Endothelial cell of umbilical vein (primary cell): Measurements from ENCODE around the gene RMC1. TPM values are rescaled to one million over a fixed set of nuclear protein-coding genes. Genes with fewer than 3 reads are reported as not detected.
A peak's percentile ranks its signal among the peaks of the same experiment; 100 is the strongest.

ENCODE experiments used
- BruUV-seq: library from RNA; stranded (reverse); fragments of 400-500 nt; replicated peaks from 2 replicates; lab custom pipeline; 2021; lab: Mats Ljungman, UMichigan
- CTCF ChIA-PET: fragments of 300-600, 350-600 bp; sonication (Branson Sonifier 250); formaldehyde crosslinking; loops from one replicate; lab custom pipeline; 2021; ENCODE audit warnings: antibody characterized with exemption, inconsistent platforms; lab: Charles Lee
- POLR2A ChIA-PET: fragments of 300-600, 350-600 bp; sonication (Branson Sonifier 250); formaldehyde crosslinking; loops from one replicate; lab custom pipeline; 2021; ENCODE audit warnings: antibody characterized with exemption, inconsistent platforms; lab: Charles Lee
- DNase-seq: peaks from one replicate; pipeline ENCODE4 v3.0.0-alpha.2; 2011; ENCODE audit warnings: low read depth, low spot score
- FAIRE-seq: peaks from 2 replicates; lab custom pipeline; 2011; peaks lifted over from hg19 to GRCh38; lab: Jason Lieb, UNC
- H2AFZ ChIP-seq: 2 replicates; pipeline ENCODE4 v1.6.0; 2012; ENCODE audit warnings: low read depth, low read length, control low read depth, inconsistent platforms
- H3K27ac ChIP-seq: 2 replicates; pipeline ENCODE4 v1.5.1; 2011; ENCODE audit warnings: low read depth, mild to moderate bottlenecking, control low read depth, low read length, moderate library complexity; ENCODE audit not compliant: insufficient read depth
- H3K27me3 ChIP-seq, 2 experiments: 2 replicates each; pipeline versions ENCODE4 v1.6.0 to v1.6.1; 2011; ENCODE audit warnings: low read length in 2 of 2, mixed read lengths in 1 of 2; ENCODE audit not compliant: control insufficient read depth in 2 of 2, insufficient read depth in 2 of 2
- H3K36me3 ChIP-seq, 2 experiments: 2 replicates in 1 of 2; 3 replicates in 1 of 2; pipeline ENCODE4 v1.5.1; 2011; ENCODE audit warnings: low read length in 2 of 2, mild to moderate bottlenecking in 1 of 2, moderate library complexity in 1 of 2; ENCODE audit not compliant: control insufficient read depth in 2 of 2, insufficient read depth in 2 of 2; ENCODE audit errors: extremely low read depth in 1 of 2
- H3K4me1 ChIP-seq: 3 replicates; pipeline ENCODE4 v1.5.1; 2011; ENCODE audit warnings: mild to moderate bottlenecking, low read length; ENCODE audit not compliant: control insufficient read depth, insufficient read depth; ENCODE audit errors: extremely low read depth
- H3K4me2 ChIP-seq: 2 replicates; pipeline ENCODE4 v1.6.1; 2011; ENCODE audit warnings: low read length, control low read depth, mixed read lengths; ENCODE audit not compliant: insufficient read depth
- H3K4me3 ChIP-seq, 3 experiments: fragments of 200-600 bp in 1 of 3; sonication (generic), shearing (Covaris generic) in 1 of 3; replicated peaks in 1 of 3; 2 replicates each; pipeline ENCODE4 v1.5.1; 2011 to 2016; ENCODE audit warnings: control low read depth in 3 of 3, low read length in 3 of 3, mild to moderate bottlenecking in 2 of 3, inconsistent platforms in 1 of 3, low read depth in 1 of 3, moderate library complexity in 1 of 3; ENCODE audit not compliant: insufficient read depth in 1 of 3
- H3K79me2 ChIP-seq: 2 replicates; pipeline ENCODE4 v1.6.0; 2012; ENCODE audit warnings: low read length, inconsistent platforms; ENCODE audit not compliant: control insufficient read depth, insufficient read depth
- H3K9ac ChIP-seq: replicated peaks from 2 replicates; pipeline ENCODE3; 2011; ENCODE audit warnings: low read length, control low read depth; ENCODE audit not compliant: insufficient read depth; ENCODE audit errors: extremely low read depth
- H3K9me1 ChIP-seq: replicated peaks from 3 replicates; pipeline ENCODE4 v1.6.0; 2011; ENCODE audit warnings: mild to moderate bottlenecking, low read length; ENCODE audit not compliant: control insufficient read depth, insufficient read depth; ENCODE audit errors: extremely low read depth
- H3K9me3 ChIP-seq: replicated peaks from 2 replicates; pipeline ENCODE4 v1.5.1; 2012; ENCODE audit warnings: low read length, inconsistent platforms; ENCODE audit not compliant: control insufficient read depth, insufficient read depth
- H4K20me1 ChIP-seq: replicated peaks from 2 replicates; pipeline ENCODE3; 2011; ENCODE audit warnings: mild to moderate bottlenecking, low read length; ENCODE audit not compliant: control insufficient read depth, insufficient read depth; ENCODE audit errors: extremely low read depth
- EZH2 ChIP-seq: IDR thresholded peaks from 2 replicates; pipeline ENCODE4 v1.6.1; 2012; ENCODE audit warnings: borderline replicate concordance, low read depth, mild to moderate bottlenecking, moderate library complexity, low read length, inconsistent platforms; ENCODE audit not compliant: severe bottlenecking
- FOS ChIP-seq: IDR thresholded peaks from 2 replicates; pipeline ENCODE4 v1.6.1; 2011; ENCODE audit warnings: mild to moderate bottlenecking, low read length, moderate library complexity, borderline replicate concordance; ENCODE audit not compliant: insufficient read depth
- JUN ChIP-seq: IDR thresholded peaks from 2 replicates; pipeline ENCODE4 v1.6.1; 2011; ENCODE audit warnings: borderline replicate concordance, low read depth; ENCODE audit not compliant: insufficient read length, insufficient read depth
- MAX ChIP-seq: IDR thresholded peaks from 2 replicates; pipeline ENCODE4 v1.6.1; 2011; ENCODE audit not compliant: insufficient read depth, insufficient read length
- MYC ChIP-seq: IDR thresholded peaks from one replicate; pipeline ENCODE4 v1.6.1; 2011; ENCODE audit warnings: mild to moderate bottlenecking, low read depth, low read length
- POLR2A ChIP-seq: IDR thresholded peaks from 2 replicates; pipeline ENCODE4 v1.6.1; 2012; ENCODE audit warnings: low read depth, mild to moderate bottlenecking, control low read depth, low read length
- POLR2AphosphoS5 ChIP-seq: IDR thresholded peaks from 2 replicates; pipeline ENCODE4 v1.6.1; 2012; ENCODE audit warnings: low read depth, mild to moderate bottlenecking, control low read depth, low read length, moderate library complexity; ENCODE audit not compliant: insufficient read depth
- dilution Hi-C: fragments of 300-500 bp; cut with MboI; formaldehyde crosslinking; loops from one replicate; pipeline ENCODE4 v1.15.0; 2019; ENCODE audit warnings: low sequenced_read_pairs; ENCODE audit not compliant: extremely low pct_ligation_motif_present
- intact Hi-C: fragments of 100-400 bp; cut with micrococcal nuclease; formaldehyde crosslinking; loops from one replicate; pipeline ENCODE4 v1.10.0; 2022
- polyA plus RNA-seq, 4 experiments: library from polyadenylated mRNA; depleted of rRNA in 3 of 4; stranded (reverse) in 3 of 4; unstranded in 1 of 4; fragments of >200 nt; gene quantifications; 2 replicates each; pipeline versions ENCODE4 v1.2.1 to v1.2.3, GENCODE V29; 2011 to 2012; ENCODE audit warnings: missing spikeins in 1 of 4
- total RNA-seq: library from RNA; stranded (reverse); gene quantifications from 2 replicates; pipeline ENCODE4 v1.2.3, GENCODE V29; 2021

RMC1 gene
- total and polyA plus RNA-seq, 2 donors (not counting 3 experiments of a cell fraction or from before 2014, with no cell fraction given): 26.2 to 29.7 TPM

- no peak overlapping the region for H2AFZ ChIP-seq
- no peaks in the 10 kb centered on the region for H4K20me1 ChIP-seq
- intact Hi-C loops: no loop called here
- DNase-seq (no peak), FAIRE-seq (no peak)
- H3K9me1 ChIP-seq: no peaks in the 10 kb centered on the region
- BruUV-seq: no TSS peak
- H3K9me3 ChIP-seq: no peaks in the 10 kb centered on the region
- TF ChIP-seq POLR2AphosphoS5: no peak
- TF ChIP-seq FOS: no peak
- no peak for TF ChIP-seq EZH2
- TF ChIP-seq MYC: no peak
- TF ChIP-seq POLR2A: no peak
- no peak for TF ChIP-seq JUN
- no peaks in the 10 kb centered on the region for H3K79me2 ChIP-seq
- POLR2A ChIA-PET: no interaction called here
- peaks cover 3 to 11% of the 10 kb centered on the region in 2 experiments for H3K36me3 ChIP-seq
- CTCF ChIA-PET: interaction anchor here (0.7 to 2.0 kb wide), 9 partner anchors 9 to 453 kb away, joined by 3 to 20 read pairs (median 4); no protein-coding TSS in a partner anchor
- no peak overlapping the region for H3K4me2 ChIP-seq
- no peak overlapping the region for H3K27ac ChIP-seq
- no peaks in the 10 kb centered on the region for H3K27me3 ChIP-seq
- dilution Hi-C loops: no loop called here
- H3K4me3 ChIP-seq: no peak overlapping the region
- H3K4me1 ChIP-seq: peaks cover 30% of the 10 kb centered on the region
- no peak overlapping the region for H3K9ac ChIP-seq
Measured at GRCh38 chr18:23484561-23485182, 18.6 kb upstream of the RMC1 start.

GRCh38 chr18:23485386-23485785 lies 17.9 kb upstream of the RMC1 start:
- Histone ChIP-seq H3K4me3 (no peak overlapping the region), H3K27ac (no peak overlapping the region), H3K27me3 (no peaks in the 10 kb centered on the region), H3K36me3 (peaks cover 3 to 5% of the 10 kb centered on the region in 2 experiments), H2AFZ (no peak overlapping the region), H4K20me1 (no peaks in the 10 kb centered on the region), H3K9ac (no peak overlapping the region), H3K9me3 (no peaks in the 10 kb centered on the region), H3K4me1 (peaks cover 30% of the 10 kb centered on the region), H3K9me1 (no peaks in the 10 kb centered on the region), H3K4me2 (no peak overlapping the region), H3K79me2 (no peaks in the 10 kb centered on the region)
- dilution Hi-C loops: no loop called here
- FAIRE-seq (no peak), DNase-seq (no peak)
- ChIA-PET CTCF (interaction anchor here (2.0 to 3.8 kb wide), 2 partner anchors 12 to 13 kb away, joined by 20 to 71 read pairs; no protein-coding TSS in a partner anchor), POLR2A (no interaction called here)
- intact Hi-C loops: no loop called here
- no peak for TF ChIP-seq MAX
- TF ChIP-seq POLR2A: peak; percentile 1
- no TSS peak for BruUV-seq
